Left lobe of liver (tissue), 2 donors: Measurements from ENCODE around the gene MED29. TPM values are rescaled to one million over a fixed set of nuclear protein-coding genes. Genes with fewer than 3 reads are reported as not detected.

Experiments
- ATAC-seq: fragments of 200-7000 bp; cut with Tn5 transposase; one replicate; pipeline ENCODE4 v1.9.1; 2020; ENCODE audit warnings: mild to moderate bottlenecking, moderate library complexity
- DNase-seq: peaks from one replicate; pipeline ENCODE4 v3.0.0-alpha.2; 2020; ENCODE audit warnings: low spot score
- total RNA-seq: library from RNA; stranded (reverse); gene quantifications from one replicate; pipeline ENCODE4 v1.2.1, GENCODE V29; 2021
- donor health status: DM: no; HTN: no; CAD: no; lungs with moderate emphysema.
- donor health status: DM: no; HTN: yes; CAD: no.

The MED29 gene
- total RNA-seq, result 19.2 TPM

GRCh38 chr19:39390751-39391437 is at the start of gene MED29, which contains the start of gene PAF1:
MED29 (plus strand) TSS chr19:39391378; CDS start chr19:39391423, 45 bp downstream.
PAF1 (minus strand) TSS chr19:39391106; CDS start chr19:39390864, 242 bp downstream.
- DNase-seq, result peak; percentile 97

GRCh38 chr19:39341719-39342604 is 49.2 kb upstream of the MED29 start, which contains the start of gene SAMD4B:
SAMD4B (plus strand) TSS chr19:39342421; CDS start chr19:39356894, 14,473 bp downstream.
- DNase-seq, result peak; percentile 99
- ATAC-seq, result peak; percentile 91

More at GRCh38 chr19:39390751-39391437, at the start of gene MED29, which contains the start of gene PAF1:
- peak; percentile 94 for ATAC-seq

- no peak for ATAC-seq
These were observed 48.4 kb upstream of the MED29 start for GRCh38 chr19:39342647-39343305.

GRCh38 chr19:39345956-39346355 is 45.2 kb upstream of the MED29 start:
- DNase-seq (no peak), ATAC-seq (no peak)

More at GRCh38 chr19:39342647-39343305, 48.4 kb upstream of the MED29 start:
- peak; percentile 53 for DNase-seq

- DNase-seq (no peak), ATAC-seq (no peak)
These were observed 43.6 kb upstream of the MED29 start for GRCh38 chr19:39347332-39348164.

- ATAC-seq (no peak), DNase-seq (no peak)
These were observed 41.9 kb upstream of the MED29 start for GRCh38 chr19:39349326-39349725.

- ATAC-seq (no peak), DNase-seq (no peak)
These were observed 41.0 kb upstream of the MED29 start for GRCh38 chr19:39350156-39350555.

- ATAC-seq (no peak), DNase-seq (no peak)
These were observed 39.6 kb upstream of the MED29 start for GRCh38 chr19:39351537-39352064.

GRCh38 chr19:39352381-39353255 is 38.6 kb upstream of the MED29 start:
- DNase-seq (no peak), ATAC-seq (no peak)

- DNase-seq (no peak), ATAC-seq (no peak)
These were observed 35.9 kb upstream of the MED29 start for GRCh38 chr19:39355253-39355652.

GRCh38 chr19:39356073-39356472 is 35.1 kb upstream of the MED29 start:
- ATAC-seq (no peak), DNase-seq (no peak)

GRCh38 chr19:39356647-39357046 is 34.5 kb upstream of the MED29 start:
- ATAC-seq, result no peak
- DNase-seq, result no peak

GRCh38 chr19:39359026-39359425 is 32.2 kb upstream of the MED29 start:
- no peak for DNase-seq
- ATAC-seq, result no peak

GRCh38 chr19:39360599-39360998 is 30.6 kb upstream of the MED29 start:
- ATAC-seq (no peak), DNase-seq (no peak)

- ATAC-seq (peak; percentile 97), DNase-seq (peak; percentile 63)
These were observed 28.2 kb upstream of the MED29 start for GRCh38 chr19:39362682-39363657.

- ATAC-seq, result no peak
These were observed 27.2 kb upstream of the MED29 start for GRCh38 chr19:39363901-39364457.

GRCh38 chr19:39365531-39365930 is 25.6 kb upstream of the MED29 start:
- ATAC-seq (no peak), DNase-seq (no peak)

More at GRCh38 chr19:39363901-39364457, 27.2 kb upstream of the MED29 start:
- DNase-seq, result no peak
